AG04449 (cell line): Measurements from ENCODE around the gene LBHD2.

Experiments used
- CTCF ChIA-PET: fragments of 350-600 bp; formaldehyde crosslinking; extraction: SDS; loops from one replicate; lab custom pipeline; 2021; ENCODE audit warnings: antibody characterized with exemption; lab: Yijun Ruan, JAX
- POLR2A ChIA-PET: fragments of 400-600, 350-600 bp; formaldehyde crosslinking; extraction: SDS; loops from one replicate; lab custom pipeline; 2020; ENCODE audit warnings: antibody characterized with exemption, inconsistent platforms; lab: Yijun Ruan, JAX
- DNase-seq: peaks from one replicate; pipeline ENCODE4 v3.0.0-alpha.2; 2010; ENCODE audit warnings: low read depth, low spot score
- H3K4me3 ChIP-seq: 2 replicates; pipeline ENCODE4 v1.5.1; 2011; ENCODE audit warnings: low read depth, mild to moderate bottlenecking, control low read depth, low read length
- CTCF ChIP-seq: IDR thresholded peaks from one replicate; pipeline ENCODE4 v1.5.1; 2011; ENCODE audit warnings: mild to moderate bottlenecking, moderate library complexity, low read length, control low read depth, inconsistent platforms; ENCODE audit not compliant: insufficient read depth; ENCODE audit errors: missing control alignments

Gene LBHD2

GRCh38 chr14:103109535-103110441 is 25.8 kb downstream of the LBHD2 start:
- POLR2A ChIA-PET = no interaction called here
- no peak overlapping the region for H3K4me3 ChIP-seq
- DNase-seq = no peak
- no peak for TF ChIP-seq CTCF
- CTCF ChIA-PET = interaction anchor here (1.1 to 3.5 kb wide), 10 partner anchors 9 to 184 kb away, joined by 3 to 14 read pairs (median 3); no protein-coding TSS in a partner anchor

- no peak for TF ChIP-seq CTCF
- ChIA-PET CTCF (interaction anchor here (1.1 to 3.5 kb wide), 5 partner anchors 36 to 183 kb away, joined by 3 to 14 read pairs (median 11); no protein-coding TSS in a partner anchor), POLR2A (no interaction called here)
- no peak for DNase-seq
- no peak overlapping the region for H3K4me3 ChIP-seq
Observed at GRCh38 chr14:103110681-103111231, 26.7 kb downstream of the LBHD2 start.

- CTCF ChIA-PET = interaction anchor here (1.1 to 3.5 kb wide), 4 partner anchors 36 to 182 kb away, joined by 3 to 14 read pairs (median 12); no protein-coding TSS in a partner anchor
- POLR2A ChIA-PET = no interaction called here
- no peak for TF ChIP-seq CTCF
- no peak for DNase-seq
- no peak overlapping the region for H3K4me3 ChIP-seq
Observed at GRCh38 chr14:103111232-103111868, 27.3 kb downstream of the LBHD2 start.

GRCh38 chr14:103112400-103113243 is 28.6 kb downstream of the LBHD2 start:
- ChIA-PET POLR2A (no interaction called here), CTCF (interaction anchor here (1.5 kb wide), 1 partner anchor 8 kb away, joined by 6 read pairs; no protein-coding TSS in a partner anchor)
- TF ChIP-seq CTCF = no peak
- no peak for DNase-seq
- H3K4me3 ChIP-seq = no peak overlapping the region

- POLR2A ChIA-PET = no interaction called here
- TF ChIP-seq CTCF = no peak
- CTCF ChIA-PET = interaction anchor here (1.5 kb wide), 1 partner anchor 8 kb away, joined by 6 read pairs; no protein-coding TSS in a partner anchor
- H3K4me3 ChIP-seq = no peak overlapping the region
- no peak for DNase-seq
Observed at GRCh38 chr14:103113303-103113702, 29.3 kb downstream of the LBHD2 start.
